Skin epidermis (tissue), 12 donors: ENCODE results near the gene XPC.

Experiments used
- H3K27ac ChIP-seq, 21 experiments: fragments of 200-600 bp; sonication (generic) in 11 of 21; one replicate each; pipeline ENCODE4 v1.5.0; 2020; ENCODE audit warnings: mild to moderate bottlenecking in 3 of 21, inconsistent platforms in 2 of 21, moderate library complexity in 2 of 21
- H3K4me3 ChIP-seq, 7 experiments: fragments of 200-600 bp; sonication (generic) in 2 of 7; one replicate each; pipeline ENCODE4 v1.5.0; 2020; ENCODE audit warnings: inconsistent platforms in 2 of 7, mild to moderate bottlenecking in 2 of 7, moderate library complexity in 1 of 7

Gene XPC

DNA sequence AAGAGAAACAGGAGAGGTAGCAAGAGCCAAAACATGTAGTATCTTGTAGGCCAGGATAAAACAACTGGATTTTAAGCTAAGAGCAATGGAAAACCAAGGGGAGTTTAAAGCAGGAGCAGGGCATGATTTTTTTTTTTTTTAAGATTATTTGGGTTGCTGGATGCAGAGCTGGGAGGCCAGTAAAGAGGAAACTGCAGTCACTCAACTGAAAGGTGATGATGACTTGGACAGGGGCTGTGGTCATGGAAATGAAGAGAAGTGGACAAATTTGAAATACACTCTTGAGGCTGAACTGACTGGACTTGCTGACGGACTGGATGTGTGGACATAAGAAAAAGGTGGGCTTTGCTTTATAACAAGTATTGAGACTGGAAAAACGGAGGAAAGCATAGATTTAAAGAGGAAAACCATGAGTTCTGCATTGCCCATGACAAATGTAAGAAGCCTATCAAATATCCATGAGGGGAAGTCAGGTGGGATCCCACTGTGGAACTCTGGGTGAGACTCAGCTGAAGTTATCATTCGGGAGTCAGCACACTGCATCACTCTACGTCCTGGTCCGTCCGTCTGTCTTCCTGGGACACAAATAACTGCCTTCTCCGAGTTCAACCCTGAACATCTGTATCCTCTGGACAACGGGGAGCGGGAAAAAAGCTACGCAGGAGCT lies 688 bp downstream of the XPC start:
- Histone ChIP-seq H3K4me3 (peak overlapping the region; percentile 70 to 85 (median 76)), H3K27ac (peak overlapping the region; percentile 84 to 100 (median 97))

DNA sequence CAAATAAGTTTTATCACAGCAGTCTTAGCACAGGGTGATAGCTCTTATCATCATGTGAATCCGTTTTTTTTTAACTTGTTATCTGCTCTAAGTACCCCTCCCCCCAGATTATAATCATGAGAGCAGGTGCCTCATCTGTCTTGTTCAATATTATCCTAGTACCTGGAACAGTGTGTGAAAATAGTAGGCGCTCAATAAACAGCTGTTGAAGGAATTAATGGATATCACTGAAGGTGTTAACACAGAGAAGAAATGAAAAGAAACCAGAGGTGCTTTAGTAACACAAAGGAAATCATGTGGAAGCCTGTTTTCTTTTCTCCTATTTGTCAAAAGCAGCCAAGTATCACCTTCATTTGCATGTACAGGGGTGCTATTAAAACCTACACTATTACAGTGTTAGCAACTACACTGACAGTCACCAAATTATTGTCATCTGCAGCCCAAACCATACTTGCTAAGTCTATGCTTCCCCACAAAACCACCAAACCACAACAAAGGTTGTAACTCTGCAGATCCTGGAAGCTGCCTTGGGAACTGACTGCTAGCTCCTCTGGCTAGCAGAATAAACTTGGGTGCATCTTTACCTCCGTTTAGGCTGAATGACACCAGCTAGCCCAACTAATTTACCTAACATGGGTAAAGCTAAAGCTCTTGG lies 2.9 kb downstream of the XPC start:
- Histone ChIP-seq H3K4me3 (no peak overlapping the region), H3K27ac (peak overlapping the region in 3 of 21 experiments; percentile 29 to 45 (median 40))

- Histone ChIP-seq H3K4me3 (no peak overlapping the region), H3K27ac (no peak overlapping the region)
These were observed 3.9 kb downstream of the XPC start for GRCh38 chr3:14174483-14174882.

DNA sequence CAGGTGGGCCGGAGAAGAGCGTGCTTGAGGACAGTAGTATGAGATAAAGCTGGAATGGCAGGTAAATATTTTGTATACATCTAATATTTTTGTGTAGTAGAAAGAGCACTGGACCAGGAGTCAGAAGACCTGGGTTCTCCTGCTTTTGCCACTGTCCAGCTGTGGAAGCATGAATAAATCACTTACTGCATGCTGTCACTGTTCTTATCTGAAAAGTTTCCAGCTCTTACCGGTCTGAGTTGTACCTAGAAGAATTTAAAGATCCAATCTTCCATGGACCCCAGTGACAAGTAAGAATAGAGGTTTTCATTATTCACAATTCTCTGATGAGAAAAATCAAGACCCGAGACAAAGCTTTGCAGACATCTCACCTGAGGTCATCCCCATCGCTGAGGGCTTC lies 5.9 kb downstream of the XPC start:
- H3K4me3 ChIP-seq, result no peak overlapping the region
- no peak overlapping the region for H3K27ac ChIP-seq

GRCh38 chr3:14170531-14171159 lies 7.8 kb downstream of the XPC start:
- Histone ChIP-seq H3K4me3 (no peak overlapping the region), H3K27ac (peak overlapping the region in 3 of 21 experiments; percentile 14 to 34 (median 33))

GRCh38 chr3:14169871-14170270 lies 8.5 kb downstream of the XPC start:
- Histone ChIP-seq H3K27ac (peak overlapping the region in 2 of 21 experiments; percentile 14 to 34), H3K4me3 (no peak overlapping the region)

DNA sequence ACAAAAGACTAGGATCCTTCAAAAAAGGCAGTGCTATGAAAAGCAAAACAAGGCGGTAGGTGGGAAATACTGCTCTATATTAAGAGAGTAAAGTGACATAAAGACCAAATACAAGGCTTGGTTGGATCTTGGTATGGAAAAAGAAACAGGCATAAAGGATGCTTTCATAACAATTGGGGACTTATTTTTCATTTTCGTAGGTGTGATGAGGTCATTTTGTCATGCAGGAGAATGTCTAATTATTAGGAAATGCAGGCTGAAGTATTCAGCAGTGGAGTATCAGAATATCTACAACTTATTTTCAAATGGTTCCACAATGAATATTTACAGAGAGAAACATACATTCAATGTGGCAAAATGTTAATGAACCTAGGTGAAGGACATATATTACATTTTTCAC lies 9.0 kb downstream of the XPC start:
- Histone ChIP-seq H3K27ac (peak overlapping the region in 2 of 21 experiments; percentile 14 to 34), H3K4me3 (no peak overlapping the region)

GRCh38 chr3:14166877-14167603 lies 11.4 kb downstream of the XPC start:
- Histone ChIP-seq H3K4me3 (no peak overlapping the region), H3K27ac (peak overlapping the region in 1 of 21 experiments; percentile 5)

DNA sequence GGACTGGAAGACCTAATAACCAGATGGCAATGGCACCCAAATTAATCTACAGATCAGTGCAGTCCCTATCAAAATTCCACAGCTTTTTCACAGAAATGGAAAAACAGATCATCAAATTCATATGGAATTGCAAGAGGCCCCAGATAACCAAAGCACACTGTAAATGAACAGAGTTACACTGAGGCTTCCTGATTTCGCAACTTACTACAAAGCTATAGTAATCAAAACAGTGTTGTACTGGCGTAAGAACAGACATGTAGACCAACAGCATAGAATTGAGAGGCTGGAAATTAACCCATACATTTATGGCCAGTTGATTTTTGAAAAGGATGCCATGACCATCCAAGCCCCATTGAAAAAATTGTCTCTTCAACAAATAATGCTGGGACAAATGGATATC lies 16.2 kb downstream of the XPC start:
- Histone ChIP-seq H3K27ac (no peak overlapping the region), H3K4me3 (no peak overlapping the region)

GRCh38 chr3:14161282-14161681 lies 17.1 kb downstream of the XPC start:
- Histone ChIP-seq H3K4me3 (no peak overlapping the region), H3K27ac (no peak overlapping the region)

- H3K4me3 ChIP-seq, result no peak overlapping the region
- H3K27ac ChIP-seq, result no peak overlapping the region
These were observed 19.0 kb downstream of the XPC start for GRCh38 chr3:14159426-14159825.

DNA sequence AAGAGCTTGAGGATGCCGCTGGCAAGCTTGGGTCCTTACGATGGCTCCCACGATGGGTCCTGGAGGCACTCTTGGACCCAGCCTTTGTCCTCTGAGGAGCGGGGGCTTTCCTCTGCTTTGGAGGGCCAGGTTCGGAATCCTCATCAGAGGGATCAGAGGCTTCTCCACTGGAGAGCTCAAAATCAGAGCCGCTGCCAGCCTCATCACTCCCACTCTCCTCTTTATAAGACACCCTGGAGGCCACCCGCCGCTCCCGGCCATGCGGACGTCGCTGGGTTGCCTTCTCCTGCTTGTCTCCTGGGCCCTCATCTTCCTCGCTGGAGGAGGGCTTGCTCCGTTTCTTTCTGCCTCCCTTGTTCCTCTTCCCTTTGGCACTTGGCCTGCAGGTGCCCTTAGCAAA lies 20.0 kb downstream of the XPC start:
- no peak overlapping the region for H3K4me3 ChIP-seq

GRCh38 chr3:14157951-14158350 lies 20.4 kb downstream of the XPC start:
- no peak overlapping the region for H3K4me3 ChIP-seq
- H3K27ac ChIP-seq, result no peak overlapping the region

More for the DNA sequence above, 20.0 kb downstream of the XPC start:
- no peak overlapping the region for H3K27ac ChIP-seq

DNA sequence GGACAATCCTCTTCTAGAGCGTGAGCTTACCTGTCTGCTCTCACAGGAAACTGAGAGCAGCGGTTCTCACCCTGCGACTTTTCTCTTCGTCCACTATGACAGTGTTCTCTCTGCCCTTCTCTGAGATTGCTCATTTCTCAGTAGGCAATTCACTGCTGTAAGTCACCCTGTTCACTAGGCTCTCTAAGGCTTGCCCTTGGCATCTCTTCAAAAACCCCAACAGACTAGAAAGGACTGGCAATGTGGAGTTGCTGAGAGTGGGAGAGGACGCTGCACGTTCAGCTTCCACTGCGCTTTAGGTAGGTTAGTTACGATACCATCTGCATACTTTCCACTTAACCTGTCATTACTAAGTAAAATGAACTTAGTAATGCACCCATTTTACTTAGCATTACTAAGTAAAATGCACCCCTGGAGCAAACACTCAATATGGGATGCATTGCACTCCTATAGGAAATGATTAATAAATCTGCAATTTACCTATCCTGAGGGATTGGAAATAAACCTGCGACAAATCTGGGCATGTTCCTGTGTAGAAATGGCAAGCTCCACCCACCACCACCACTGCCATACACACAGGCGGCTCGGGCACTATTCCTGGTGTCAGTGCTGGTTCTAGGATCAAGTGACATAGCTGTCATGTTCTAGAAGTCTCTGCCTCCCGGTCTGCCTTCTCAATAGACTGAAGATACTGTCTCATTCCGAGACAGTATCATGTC lies 21.4 kb downstream of the XPC start:
- H3K27ac ChIP-seq, result peak overlapping the region in 2 of 21 experiments; percentile 19 to 62
- H3K4me3 ChIP-seq, result no peak overlapping the region

GRCh38 chr3:14156201-14156600 lies 22.2 kb downstream of the XPC start:
- no peak overlapping the region for H3K4me3 ChIP-seq
- H3K27ac ChIP-seq, result no peak overlapping the region

GRCh38 chr3:14154895-14155440 lies 23.4 kb downstream of the XPC start:
- Histone ChIP-seq H3K4me3 (no peak overlapping the region), H3K27ac (no peak overlapping the region)

GRCh38 chr3:14154276-14154675 lies 24.1 kb downstream of the XPC start:
- no peak overlapping the region for H3K27ac ChIP-seq
- no peak overlapping the region for H3K4me3 ChIP-seq

- H3K4me3 ChIP-seq, result no peak overlapping the region
- H3K27ac ChIP-seq, result no peak overlapping the region
These were observed 24.7 kb downstream of the XPC start for GRCh38 chr3:14153663-14154062.

DNA sequence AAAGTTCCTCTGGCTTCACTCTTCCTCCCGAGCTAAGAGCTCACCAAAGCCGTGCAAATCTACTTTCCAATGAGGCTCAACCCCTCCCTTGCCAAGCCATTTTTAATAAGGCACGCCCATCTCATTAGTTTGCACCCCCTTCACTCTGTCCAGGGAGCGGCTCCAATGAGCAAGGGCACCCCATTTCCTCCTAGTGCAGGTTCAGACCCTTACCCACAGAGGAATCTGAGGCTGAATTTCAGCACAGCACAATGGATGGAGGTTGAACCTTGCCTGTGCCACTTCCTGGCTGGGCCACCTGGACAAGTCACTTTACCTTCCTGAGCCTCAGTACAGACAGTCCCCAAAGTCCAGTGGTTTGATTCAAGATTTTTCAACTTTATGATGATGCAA lies 25.4 kb downstream of the XPC start:
- H3K4me3 ChIP-seq, result no peak overlapping the region
- H3K27ac ChIP-seq, result no peak overlapping the region
